HG02588 (cell line): ENCODE data around the gene TSG101.

Experiments used
- ATAC-seq: cut with Tn5 transposase; IDR thresholded peaks from one replicate; pipeline ENCODE4 v1.9.1; 2021; ENCODE audit warnings: mild to moderate bottlenecking, moderate library complexity; ENCODE audit not compliant: unreplicated experiment

Gene TSG101

GRCh38 chr11:18495271-18495670 lies 31.5 kb downstream of the TSG101 start:
- no peak for ATAC-seq

- no peak for ATAC-seq
Observed at GRCh38 chr11:18493310-18493709, 33.4 kb downstream of the TSG101 start.

DNA sequence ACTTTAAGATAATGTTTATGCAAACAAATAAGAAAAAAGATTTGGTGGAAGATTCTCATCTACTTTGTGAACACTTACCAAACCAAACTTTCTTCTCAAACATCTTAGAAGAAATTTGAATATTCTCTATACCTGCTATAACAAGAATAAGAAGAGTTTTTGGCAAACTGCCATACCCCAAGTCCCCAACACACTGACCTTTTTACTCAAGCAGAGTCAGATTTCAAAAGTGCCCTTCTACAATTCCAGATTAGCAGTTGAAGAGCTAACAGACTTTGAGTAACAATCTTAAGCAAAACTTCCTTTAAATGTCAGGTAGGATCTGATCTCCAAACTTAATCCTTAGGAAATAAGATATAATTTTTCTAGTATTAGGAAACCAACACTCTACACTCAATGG lies 33.9 kb downstream of the TSG101 start:
- no peak for ATAC-seq

GRCh38 chr11:18491924-18492323 lies 34.8 kb downstream of the TSG101 start:
- no peak for ATAC-seq

- ATAC-seq: no peak
Observed at GRCh38 chr11:18490736-18491485, 35.8 kb downstream of the TSG101 start.

DNA sequence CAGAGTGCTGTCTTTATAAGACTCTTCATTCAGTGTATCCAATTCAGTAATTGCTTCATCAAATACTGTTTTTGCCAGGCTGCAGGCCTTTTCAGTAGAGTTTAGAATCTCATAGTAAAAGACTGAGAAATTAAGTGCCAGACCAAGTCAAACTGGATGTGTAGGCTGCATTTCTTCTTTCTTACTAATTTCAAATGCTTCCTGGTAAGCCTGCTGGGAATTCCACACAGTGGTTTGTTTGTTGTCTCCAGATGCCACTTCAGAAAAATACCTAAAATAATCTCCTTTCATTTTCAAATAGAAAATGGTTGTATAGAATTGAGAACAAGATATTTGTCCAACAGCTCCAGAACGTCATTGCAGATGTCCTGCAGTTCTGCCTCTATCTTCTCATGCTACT lies 36.4 kb downstream of the TSG101 start:
- ATAC-seq: no peak

DNA sequence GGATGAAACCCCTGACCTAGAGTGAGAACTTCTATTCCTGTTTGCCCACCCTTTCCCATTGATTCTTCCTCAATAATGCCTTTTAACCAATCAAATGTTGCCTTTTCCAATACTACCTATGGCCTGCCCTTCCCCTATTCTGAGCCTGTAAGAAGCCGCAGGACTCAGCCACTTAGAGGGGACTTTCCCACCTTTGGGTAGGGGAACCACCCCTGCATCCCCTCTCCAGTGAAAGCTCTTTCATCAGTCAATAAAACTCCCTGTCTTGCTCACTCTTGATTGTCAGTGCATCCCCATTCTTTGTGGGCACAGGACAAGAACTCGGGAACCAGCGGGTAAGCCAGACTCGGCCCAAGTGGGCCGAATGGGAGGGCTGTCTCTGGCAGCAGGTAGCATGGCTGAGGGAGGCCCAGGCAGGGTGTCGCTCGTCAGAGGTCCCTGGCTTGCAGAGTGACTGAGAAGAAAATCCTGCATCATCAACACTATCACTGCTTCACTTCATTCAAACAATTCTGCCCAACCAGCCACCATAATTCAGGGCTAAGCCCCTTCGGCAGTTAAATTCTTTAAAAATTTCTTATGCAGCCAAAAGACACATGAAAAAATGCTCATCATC lies 40.7 kb downstream of the TSG101 start:
- ATAC-seq: peak; percentile 51

GRCh38 chr11:18479063-18479462 lies 47.7 kb downstream of the TSG101 start:
- no peak for ATAC-seq

- no peak for ATAC-seq
Observed at GRCh38 chr11:18472587-18472986, 54.2 kb downstream of the TSG101 start.

DNA sequence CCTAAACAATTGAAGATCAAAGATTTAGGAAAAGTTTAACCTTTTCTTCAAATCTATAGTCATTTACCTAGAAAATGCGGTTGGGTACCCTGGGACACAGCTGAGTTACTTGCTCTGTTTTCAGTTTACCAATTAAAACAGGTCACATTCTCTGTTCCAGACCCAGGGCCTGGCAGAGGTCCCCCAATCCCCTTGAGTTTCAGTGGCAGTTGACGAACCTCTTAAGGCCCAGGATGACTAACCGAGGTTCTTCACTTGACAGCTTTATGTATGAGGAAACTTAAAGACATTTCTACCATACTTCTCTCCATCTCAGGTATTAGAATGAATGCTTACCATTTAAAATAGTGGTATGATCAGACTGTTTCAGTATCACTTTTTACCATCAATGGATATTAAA lies 54.7 kb downstream of the TSG101 start:
- ATAC-seq: no peak

DNA sequence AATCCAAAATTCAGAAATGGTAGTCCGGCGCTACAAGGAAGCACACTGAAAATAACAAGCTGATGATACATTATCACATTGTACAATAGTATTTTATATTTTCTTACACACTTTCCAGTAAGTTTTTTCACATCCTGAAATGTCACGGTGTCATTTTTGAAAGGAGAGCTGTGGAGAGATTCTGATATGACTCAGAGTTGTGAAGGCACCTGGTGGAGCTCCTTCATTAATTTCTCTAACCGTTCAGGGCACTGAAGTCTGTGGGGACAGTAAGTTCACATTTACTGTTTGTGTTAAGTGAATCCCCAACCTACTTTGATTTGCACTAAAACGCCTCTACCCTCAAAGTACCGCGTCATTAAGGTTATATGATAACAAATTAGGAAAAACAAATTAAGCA lies 57.8 kb downstream of the TSG101 start:
- no peak for ATAC-seq

DNA sequence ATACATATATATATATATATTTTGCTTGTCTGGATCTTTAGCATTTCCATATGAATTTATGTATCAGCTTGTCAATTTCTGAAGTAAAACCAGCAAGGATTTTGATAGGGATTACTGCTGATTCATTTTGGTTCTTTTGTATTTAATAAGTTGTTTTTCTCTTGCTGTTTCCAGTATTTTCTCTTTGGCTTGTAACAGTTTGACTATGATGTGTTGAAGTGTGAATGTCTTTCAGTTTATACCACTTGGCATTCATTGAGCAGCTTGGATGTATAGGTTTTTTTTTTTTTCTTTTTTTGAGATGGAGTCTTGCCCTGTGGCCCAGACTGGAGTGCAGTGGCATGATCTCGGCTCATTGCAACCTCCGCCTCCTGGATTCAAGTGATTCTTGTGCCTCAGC lies 58.7 kb downstream of the TSG101 start:
- ATAC-seq: no peak

- no peak for ATAC-seq
Observed at GRCh38 chr11:18466402-18466801, 60.3 kb downstream of the TSG101 start.

GRCh38 chr11:18463439-18463838 lies 63.3 kb downstream of the TSG101 start:
- no peak for ATAC-seq

DNA sequence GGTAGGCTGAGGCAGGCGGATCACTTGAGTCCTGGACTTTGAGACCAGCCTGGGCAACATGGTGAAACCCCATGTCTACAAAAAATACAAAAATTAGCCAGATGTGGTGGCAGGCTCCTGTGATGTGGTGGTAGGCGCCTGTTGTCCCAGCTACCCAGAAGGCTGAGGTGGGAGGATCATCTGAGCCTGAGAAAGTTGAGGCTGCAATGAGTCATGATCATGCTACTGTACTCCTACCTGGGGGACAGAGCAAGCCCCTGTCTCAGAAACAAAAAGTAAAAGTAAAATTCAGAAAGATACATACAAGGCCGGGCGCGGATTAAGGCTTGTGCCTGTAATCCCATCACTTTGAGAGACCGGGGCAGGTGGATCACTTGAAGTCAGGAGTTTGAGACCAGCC lies 64.8 kb downstream of the TSG101 start:
- no peak for ATAC-seq

GRCh38 chr11:18459634-18460033 lies 67.1 kb downstream of the TSG101 start:
- no peak for ATAC-seq

GRCh38 chr11:18457450-18457849 lies 69.3 kb downstream of the TSG101 start:
- no peak for ATAC-seq

DNA sequence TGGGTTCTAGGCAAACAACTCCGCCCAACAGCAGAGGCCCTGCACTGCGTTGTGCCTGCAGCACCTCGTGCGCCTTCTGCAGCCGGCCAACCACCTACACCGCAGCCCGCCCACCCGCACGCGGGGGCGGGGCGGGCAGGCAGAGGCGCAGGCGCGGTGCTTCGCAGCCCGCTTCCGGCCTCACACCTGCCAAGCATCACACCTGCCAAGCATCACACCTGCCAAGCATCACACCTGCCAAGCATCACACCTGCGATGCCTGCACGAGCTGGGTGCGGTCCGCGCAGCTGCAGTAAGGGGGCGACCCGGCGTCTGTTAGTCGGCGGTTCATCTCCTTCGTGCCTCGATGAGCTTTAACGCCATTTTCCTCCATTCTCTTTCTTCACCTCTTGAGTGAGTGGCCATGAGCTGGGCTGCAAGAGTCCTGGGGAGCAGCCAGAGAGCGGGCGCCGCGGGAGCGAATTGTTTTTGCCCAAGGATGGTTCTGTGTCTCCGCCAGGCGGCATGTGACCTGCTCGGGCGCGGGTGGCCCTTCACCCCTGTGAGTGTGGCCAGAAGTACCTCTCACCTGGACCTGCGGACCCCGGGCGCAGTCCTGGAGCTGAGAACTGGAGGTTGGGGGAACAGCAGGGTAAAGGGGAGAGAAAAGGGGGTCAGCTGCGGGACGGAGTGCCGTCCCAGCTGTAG lies 70.9 kb downstream of the TSG101 start, which contains the start of gene LDHAL6A:
LDHAL6A (plus strand) TSS at position 171 of the 687 bp plus-strand sequence. CDS start 825 bp downstream, outside the sequence.
- ATAC-seq: no peak

- ATAC-seq: no peak
Observed at GRCh38 chr11:18452927-18453326, 73.8 kb downstream of the TSG101 start.

DNA sequence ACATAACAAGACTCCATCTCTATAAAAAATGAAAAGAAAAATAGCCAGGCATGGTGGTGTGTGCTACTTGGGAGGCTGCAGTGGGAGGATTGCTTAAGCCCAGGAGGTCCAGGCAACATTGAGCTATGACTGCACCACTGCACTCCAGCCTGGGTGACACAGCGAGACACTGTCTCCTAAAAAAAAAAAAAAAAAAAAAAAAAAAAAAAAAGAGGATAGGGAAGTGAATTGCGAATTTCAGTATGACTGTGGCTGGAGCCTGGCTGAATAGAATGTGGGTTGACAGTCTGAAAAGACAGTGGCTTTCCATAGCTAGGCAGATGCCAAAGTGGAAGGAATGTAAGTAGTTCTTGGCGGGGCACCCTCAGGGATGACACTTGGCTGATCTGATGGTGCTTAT lies 77.5 kb downstream of the TSG101 start:
- no peak for ATAC-seq

DNA sequence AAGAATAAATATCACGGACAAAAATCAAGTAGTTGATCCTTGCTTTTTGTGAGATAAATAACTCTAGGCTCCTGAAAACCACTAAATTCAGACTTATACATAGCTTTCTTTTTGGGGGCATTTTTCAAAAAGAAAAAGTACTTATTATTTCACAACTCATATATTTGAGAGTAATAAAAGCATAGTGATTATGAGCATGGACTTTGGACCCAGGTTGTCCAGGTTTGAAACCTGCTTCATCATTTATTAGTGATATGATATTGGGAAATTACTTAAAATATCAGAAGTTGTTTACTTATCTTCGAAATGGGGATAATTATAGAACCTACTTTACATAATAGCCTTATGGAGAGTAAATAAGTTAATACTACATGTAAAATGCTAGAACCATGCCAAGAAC lies 88.1 kb downstream of the TSG101 start:
- no peak for ATAC-seq
